CD4-positive, alpha-beta T cell treated with Interleukin-21 for 1 hour (primary cell): ENCODE results near the gene PRKCB.
"Not testable (repeated sequence)": the region's sequence is repeated elsewhere in the genome, so short reads cannot be mapped to it uniquely, and the experiment has no call there.

ENCODE experiments used
- DNase-seq: peaks from one replicate; pipeline ENCODE4 v3.0.0-alpha.2; 2020

Gene PRKCB

DNA sequence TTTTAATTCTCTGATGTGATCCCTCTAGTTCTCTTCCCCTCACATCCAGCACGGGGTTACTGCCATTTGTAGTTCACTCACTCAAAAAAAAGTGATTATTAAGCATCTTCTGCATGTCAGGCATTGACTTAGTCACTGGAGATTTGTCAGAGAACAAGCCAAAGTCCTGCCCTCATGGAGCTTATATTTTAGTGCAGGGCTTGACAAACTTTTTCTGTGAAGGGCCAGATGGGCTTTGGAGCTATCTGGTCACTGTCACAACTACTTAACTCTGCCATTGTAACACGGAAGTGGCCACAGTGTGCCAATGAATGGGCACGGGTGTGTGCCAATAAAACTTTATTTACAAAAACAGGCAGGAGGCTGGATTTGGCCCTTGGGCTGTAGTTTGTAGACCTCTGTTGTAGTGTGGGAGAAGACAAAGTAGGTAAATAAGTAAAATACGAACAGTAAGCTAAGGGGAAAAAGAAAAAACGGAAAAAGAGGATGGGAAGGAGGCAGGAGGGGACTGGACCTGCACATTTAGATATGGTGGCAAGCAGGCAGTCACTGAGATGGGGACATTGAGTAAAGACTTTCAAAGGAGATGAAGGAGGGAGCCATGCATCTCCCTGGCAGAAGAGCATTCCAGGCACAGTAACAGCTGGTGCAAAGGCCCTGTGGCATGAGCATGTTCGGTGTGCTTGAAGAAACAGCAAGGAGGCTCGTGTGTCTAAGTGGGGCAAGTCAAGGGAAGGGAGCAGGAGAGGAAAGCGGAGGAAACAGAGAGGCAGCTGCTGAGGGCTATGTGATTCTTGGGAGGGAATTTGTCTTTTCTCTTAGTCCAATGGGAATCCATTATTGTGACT lies 217.5 kb downstream of the PRKCB start:
- DNase-seq = no peak

DNA sequence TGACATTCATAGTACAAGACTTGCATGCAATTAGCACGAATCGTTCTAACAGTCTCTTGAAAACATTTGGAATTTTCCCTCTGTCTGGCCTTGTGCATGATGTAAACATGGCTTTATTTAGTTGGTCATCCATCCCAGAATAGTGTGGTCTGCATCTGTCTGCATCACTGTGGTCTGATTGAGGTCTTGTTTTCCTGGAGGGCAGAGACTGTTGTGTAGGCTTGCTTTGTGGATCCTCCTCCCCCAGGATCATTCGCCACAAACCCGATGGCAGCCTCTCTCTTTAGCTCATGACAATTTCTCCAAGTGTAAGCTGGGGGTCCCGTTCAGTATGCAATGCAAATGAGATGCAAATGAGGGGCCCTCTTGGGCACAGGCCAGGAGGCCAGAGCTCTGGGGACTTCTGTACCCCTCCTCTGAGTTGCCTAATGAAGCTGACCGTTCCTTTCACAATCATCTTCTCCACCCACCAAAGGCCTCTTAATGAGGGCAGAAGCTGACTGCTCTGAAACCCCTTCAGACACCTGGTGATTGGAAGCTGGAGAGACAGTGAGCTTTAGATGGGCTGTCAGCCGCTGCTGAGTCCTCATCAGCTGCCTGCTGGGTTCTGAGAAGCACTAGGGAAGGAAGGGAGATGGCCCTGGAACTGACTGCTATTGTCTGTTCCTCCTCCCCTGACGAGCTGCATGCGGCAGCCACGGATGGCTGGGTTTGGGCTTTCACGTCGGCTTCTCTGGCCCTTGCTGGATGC lies 219.1 kb downstream of the PRKCB start:
- no peak for DNase-seq

DNA sequence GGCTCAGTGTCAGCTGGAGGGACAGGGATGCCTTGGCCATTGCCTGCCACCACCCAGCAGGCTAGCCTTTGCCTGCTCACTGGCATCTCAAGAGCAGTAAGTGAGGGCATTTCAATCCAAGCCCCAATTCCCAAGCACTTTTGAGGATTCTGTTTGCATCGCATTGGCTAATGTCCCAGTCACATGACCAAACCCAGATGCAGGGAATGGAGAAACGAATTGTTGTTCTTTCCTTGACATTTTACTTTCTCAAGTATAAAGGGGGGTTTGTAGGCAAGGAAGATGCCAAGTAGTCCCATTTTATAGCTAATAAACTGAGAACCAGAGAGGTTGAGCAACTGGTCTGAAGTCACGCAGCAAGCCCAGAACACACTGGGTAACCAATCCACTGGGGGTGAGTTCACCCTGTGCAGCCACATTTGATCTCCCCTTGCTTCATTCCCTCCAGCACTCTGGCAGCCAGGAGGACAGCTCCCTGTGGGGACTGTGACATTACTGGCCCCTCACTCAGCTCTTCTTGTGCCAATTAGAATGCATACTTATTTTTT lies 226.6 kb downstream of the PRKCB start:
- DNase-seq = no peak

DNA sequence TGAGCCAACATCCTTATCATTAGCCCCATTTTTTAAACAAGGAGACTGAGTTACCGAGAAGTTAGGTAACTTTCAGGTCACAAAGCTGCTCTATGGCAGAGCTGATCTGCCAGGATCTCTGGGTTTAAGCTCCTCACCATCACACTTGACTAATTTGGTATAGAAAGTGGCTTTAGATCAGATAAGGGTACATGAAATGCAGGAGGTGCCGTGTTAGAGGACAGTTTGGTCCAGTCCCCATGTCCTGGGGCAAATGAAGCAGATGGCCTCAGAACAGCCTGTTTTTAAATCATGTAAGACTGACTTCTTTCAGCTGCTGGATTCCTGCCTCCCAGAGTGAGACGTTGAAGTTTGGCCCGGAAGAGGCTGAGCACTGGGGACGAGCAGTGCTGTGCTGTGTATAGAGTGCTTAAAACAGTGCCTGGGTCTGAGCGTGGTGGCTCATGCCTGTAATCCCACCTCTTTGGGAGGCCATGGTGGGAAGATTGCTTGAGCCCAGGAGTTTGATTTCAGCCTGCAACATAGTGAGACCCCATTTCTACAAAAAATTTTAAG lies 233.3 kb downstream of the PRKCB start:
- no peak for DNase-seq

DNA sequence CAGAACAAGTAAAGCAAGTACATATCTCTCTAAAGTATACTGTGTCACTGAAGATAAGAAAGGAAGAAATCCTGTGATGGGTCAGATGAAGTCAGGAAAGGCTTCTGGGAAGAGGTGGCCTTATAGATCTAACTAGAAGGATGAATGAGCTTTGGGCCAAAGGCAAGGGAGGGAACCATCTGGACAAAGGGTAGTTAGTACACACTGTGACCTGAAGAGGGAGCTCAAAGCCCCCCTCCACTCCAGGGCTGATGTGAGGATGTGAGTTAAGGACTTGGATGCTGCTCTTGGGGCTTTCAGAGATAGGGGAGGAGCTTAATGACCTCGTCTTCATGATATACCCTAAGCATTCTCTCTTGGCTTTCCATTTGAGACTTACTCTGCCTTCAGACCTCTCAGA lies 235.1 kb downstream of the PRKCB start:
- peak; percentile 28 for DNase-seq

DNA sequence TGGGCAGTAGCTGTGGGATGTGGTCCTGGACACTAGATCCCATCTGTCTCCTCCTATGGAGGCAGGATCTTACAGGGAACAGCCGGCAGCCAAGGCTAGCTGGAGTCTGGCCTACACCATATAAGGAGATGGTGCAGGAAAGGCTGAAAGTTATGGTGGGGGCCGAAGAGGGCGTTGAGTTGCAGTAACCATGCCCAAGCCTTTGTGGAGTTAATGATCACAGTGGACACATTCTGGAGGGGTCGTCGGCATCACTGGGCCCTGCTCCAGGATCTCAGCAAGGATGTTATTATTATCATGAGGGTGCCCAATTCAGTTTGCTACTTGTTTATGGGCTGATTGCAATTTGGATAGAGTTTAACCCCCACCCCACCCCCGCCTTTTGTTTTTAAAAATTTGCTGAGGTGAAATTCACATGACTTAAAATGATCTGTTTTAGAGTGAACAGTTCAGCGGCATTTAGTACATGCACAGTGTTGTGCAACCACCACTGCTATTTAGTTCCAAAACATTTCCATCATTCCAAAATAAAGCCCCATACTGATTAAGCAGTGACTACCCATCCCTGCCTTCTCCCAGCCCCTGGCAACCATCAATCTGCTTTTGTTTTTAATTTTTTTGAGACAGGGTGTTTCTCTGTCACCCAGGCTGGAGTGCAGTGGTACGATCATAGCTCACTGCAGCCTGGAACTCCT lies 236.0 kb downstream of the PRKCB start:
- no peak for DNase-seq

DNA sequence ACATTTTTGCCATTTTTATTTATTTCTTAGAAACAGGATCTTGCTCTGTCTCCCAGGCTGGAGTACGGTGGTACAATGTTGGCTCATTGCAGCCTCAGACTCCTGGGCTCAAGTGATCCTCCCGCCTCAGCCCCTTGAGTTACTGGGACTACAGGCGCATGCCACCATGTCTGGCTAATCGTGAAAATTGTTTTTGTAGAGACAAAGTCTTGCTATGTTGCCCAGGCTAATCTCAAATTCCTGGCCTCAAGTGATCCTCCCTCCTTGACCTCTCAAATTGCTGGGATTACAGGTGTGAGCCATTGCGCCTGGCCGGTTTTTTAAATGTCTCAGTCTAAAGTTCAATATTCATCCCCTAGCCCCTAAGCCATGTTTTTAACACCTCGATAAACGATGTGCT lies 237.5 kb downstream of the PRKCB start:
- no peak for DNase-seq

DNA sequence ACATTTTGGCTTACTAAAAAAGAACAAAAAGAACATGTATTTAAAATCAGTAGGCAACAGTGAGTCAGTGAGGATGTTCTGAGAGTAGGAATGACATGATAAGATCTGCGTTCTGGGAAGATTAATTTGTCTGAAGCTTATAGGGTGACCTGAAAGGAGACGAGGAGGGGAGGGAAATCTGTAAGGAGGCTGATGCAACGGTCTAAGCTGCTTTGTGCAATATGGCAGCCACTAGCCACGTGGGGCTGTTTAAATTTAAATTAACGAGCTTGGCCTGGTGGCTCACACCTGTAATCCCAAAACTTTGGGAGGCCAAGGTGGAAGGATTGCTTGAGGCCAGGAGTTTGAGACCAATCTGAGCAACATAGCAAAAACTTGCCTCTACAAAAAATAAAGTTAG lies 238.8 kb downstream of the PRKCB start:
- DNase-seq = no peak

DNA sequence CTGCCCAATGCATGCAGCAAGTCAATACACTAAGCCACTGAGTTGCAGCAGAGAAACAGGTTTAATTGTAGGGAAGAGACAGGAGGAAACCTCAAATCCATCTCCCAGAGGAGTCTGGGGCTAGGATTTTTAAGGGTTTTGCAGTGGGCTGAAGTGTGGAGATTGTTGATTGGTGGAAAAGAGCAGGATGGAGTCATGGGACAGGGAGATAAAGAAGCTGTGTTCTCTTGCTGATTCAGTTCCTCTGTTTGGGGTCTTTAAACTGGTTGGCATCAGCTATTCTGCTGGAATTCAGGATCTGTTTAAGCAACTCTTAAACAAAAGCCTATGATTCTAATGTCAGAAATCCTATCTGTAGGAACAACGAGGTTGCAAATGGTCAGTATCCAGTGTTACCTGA lies 239.5 kb downstream of the PRKCB start:
- DNase-seq = no peak

DNA sequence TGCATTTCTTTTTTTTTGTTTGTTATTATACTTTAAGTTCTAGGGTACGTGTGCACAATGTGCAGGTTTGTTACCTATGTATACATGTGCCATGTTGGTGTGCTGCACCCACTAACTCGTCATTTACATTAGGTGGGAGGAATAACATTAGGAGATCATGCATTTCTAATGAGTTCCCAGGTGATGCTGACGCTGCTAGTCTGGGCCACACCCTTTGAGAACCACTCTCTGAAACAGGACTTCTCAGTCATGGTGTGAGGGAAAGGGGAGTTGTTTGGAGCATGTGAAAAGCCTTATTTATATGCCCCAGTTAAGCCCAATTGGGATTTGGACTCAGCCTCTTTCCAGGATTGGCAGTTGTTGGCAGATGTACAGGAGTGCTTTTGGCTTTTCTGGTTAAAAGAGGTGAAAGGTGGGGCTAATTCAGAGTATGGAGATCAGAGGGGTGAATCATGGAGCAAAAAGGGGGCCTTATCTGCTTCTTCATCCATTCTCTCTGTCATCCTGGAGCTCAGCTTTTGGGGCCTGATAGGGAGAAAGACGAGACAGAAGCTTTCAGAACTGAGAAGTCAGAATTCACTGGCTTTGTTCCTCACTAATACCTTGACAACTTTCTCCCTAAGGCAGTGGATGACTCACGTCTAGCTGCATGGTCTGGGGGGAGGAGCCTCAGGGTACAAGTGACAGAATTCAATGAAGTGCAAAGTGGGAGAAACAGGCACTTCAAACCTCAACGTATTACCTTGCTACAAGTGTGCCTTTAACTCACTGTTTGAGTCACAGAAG lies 240.3 kb downstream of the PRKCB start:
- DNase-seq = no peak

DNA sequence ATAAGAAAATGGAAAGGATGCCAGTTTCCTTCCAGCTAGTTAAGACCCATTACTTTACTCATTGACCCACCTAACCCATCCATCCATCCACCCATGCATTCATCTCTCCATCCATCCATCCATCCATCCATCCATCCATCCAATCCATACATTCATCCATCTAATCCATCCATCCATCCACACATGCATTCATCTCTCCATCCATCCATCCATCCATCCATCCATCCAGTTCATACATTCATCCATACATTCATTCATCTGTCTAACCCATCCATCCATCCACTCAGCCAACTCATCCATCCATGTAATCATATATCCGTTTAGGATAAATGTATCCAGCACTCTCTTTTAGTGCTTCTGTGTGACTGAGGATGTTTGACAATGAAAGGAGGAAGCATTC lies 241.5 kb downstream of the PRKCB start:
- DNase-seq = no peak

DNA sequence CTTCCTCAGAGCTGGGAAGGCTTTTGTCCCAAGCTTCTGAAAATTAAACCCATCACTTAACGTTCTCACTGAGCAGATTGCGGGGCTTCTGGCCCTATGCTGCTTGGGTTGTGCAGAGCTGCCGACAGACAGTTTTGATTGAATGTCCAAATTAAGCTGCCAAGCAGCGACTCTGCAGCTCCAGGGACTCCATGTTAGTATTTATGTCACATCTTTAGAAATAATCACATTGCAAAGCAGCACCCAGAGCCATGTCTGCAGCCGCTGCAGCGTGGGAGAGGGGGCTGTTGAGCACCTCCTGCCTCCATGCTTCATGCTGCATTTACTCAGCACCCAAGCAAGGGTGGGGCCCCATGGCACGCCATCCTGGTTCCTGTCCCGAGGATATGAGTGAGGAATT lies 242.2 kb downstream of the PRKCB start:
- DNase-seq = no peak

DNA sequence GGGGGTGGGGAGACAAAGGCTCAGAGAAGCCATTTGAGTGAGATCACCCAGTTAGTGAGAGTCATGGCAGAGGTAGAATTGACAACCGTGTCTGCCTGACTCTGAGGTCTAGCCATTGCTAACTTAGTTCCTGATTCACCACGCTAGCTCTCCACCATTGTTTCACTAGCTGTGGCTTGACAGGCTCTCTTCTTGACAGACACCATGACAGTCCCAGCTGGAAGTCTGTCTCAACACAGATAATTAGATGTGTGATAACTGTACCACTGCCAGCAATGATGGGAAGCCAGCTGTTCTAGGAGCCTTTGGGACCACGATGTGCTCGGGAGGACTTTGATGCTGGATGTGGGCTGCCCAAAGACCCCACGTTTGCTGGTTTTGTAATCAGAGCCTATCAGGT lies 249.9 kb downstream of the PRKCB start:
- DNase-seq = no peak

DNA sequence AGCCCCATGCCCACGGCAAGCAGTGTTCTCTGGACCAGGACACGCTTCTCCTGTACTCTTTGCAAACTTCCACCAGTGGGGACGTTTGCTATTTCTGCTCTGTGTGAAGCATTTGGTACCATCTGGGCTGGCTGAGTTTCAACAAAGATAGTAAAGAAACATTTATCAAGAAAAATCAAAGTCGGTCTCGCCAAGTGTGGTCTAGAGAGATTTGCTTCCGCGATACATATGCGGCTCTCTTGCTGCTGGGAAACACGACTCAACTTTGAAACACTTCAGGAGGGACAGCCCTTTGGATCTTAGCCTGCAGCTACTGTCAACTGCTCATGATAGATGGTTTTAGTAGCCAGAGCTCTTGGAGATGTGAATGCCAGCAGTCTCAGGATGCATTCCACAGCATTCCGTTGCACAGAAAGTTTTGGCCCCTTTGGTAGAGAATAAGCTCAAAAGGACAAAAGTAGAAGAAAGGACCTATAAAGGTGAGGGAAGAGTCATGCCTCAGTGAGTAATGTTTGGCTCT lies 252.2 kb downstream of the PRKCB start:
- no peak for DNase-seq

DNA sequence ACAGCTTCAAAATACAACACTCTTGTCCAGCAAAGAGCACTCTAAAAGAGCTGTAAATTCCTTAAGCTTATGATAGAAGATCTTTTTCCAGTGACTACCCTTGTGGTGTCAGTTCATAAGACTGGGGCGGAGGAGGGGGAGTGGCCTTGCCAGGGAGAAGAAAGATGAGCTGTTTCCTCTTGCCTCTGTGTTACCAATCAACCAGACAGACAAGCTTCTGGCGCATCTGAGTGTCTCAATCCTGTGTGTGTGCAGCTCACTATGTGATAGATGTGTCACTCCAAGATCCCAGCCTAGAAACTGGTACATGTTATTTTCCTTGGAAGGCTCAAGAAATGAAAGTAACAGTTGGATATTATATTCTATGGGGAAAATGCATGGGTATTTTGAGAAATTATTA lies 253.0 kb downstream of the PRKCB start:
- no peak for DNase-seq

DNA sequence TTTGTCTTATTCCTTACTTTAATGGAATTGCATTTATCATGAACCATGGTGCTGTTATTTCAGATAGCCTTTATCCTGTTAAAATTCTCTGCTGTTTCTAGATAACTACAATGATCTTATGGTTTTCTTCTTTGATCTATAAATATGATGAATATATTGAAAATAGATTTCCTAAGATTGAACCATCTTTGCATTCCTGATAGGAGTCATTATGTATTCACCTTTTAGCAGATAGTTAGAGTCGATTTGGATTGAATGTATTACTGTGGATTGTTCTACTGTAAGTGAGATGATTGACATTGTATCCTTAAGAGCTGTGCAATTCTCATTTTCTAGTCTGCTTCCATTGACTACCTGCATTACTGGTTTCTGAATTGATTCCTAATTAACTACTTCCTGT lies 255.3 kb downstream of the PRKCB start:
- no peak for DNase-seq

DNA sequence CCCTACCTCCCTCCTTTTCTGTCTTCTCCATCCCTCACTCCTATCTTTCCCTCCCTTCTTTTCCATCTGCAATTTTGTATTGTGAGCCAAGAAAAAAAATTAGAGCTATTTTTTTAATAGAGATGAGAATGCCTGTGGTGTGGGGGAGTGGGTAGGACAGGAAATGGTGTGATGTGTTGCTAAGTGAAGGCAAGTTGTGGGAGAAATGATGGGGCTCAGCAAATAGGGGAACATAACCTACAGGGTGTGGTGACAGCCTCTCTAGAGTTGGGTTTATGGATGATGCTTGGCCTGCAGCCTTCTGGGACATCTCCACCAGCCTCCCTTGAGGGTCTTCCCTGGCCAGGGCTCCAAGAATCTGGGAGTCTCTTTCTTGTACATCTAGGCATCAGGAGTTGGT lies 257.3 kb downstream of the PRKCB start:
- DNase-seq = no peak

DNA sequence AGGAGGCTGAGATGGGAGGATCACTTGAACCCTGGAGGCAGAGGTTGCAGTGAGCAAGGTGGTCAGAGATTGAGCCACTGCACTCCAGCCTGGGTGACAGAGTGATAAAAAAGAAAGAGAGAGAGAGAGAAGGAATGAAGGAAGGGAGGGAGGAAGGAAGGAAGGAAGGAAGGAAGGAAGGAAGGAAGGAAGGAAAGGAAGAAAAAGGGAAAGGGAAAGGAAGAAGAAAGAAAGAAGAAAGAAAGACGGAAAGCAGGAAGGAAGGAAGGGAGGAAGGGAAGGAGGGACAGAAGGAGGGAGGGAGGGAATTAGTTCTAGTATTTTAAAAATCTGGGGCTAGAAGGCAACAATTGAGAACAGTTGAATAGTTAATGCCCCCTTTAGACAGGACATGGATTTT lies 258.9 kb downstream of the PRKCB start:
- no peak for DNase-seq

DNA sequence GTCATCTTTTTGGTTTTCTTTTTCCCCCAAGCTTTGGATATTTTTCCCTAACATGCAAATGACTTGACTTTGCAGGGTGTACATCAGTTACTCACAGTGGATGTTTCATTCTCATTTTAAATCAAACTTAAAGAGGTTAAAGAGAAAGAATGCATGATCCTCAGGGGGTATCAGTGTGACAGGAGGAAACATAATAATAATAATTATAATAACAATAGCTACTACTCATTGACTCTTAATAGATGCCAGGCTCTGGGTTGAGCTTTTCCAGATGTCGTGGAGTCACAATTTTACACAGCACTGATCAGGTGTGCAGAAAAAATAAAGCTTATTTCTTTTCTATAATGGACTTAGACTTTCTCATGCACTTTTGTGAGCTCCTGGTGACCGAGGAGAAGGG lies 263.1 kb downstream of the PRKCB start:
- DNase-seq = no peak

DNA sequence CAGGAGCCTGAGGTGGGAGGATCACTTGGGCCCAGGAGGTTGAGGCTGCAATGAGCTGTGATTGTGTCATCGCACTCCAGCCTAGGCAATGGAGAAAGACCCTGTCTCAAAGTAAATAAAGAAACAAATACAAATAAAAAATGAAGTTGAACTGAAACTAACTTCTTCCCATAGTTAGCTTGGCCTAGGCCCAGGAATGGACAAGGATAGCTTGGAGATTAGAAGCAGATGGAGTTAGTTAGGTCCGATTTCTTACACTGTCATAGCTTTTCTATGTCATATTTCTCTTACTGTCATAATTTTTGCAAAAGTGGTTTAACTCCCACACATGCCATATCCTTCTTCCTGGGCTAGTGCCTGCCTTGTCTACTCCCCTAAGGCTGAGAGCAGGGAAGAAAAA lies 265.6 kb downstream of the PRKCB start:
- DNase-seq = no peak

DNA sequence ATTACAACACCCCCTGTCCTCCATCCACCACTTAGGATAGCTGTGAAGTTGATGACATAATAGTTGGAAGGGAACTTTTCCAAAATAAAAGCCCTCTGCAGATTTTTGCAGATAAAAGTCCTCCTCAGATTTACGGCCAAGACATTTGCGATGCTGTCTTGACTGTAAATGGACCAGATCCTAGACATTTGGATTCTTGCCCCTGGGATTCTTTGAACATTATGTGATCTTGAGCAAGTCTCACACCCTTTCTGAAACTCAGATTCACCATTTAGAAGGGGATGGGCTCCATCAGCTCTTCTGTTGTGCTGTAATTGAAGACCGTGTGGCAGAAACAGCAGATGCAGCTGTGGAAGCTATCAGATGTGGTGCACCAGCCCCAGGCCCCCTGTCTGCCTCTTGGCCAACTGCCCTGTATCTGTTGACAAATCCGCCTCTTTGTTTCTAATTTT lies 266.5 kb downstream of the PRKCB start:
- DNase-seq = no peak

DNA sequence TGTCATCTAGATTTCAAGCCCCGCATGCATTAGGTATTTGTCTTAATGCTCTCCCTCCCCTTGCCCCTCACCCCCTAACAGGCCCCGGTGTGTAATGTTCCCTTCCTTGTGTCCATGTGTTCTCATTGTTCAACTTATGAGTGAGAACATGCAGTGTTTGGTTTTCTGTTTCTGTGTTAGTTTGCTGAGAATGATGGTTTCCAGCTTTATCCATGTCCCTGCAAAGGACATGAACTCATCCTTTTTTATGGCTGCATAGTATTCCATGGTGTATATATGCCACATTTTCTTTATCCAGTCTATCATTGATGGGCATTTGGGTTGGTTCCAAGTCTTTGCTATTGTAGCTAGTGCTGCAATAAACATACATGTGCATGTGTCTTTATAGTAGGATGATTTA lies 269.7 kb downstream of the PRKCB start:
- not testable (repeated sequence) for DNase-seq
